GM23248 (cell line): ENCODE measurements around the gene DPY19L1. TPM values are rescaled to one million over a fixed set of nuclear protein-coding genes. Genes with fewer than 3 reads are reported as not detected.

ENCODE experiments used
- DNase-seq: peaks from one replicate; pipeline ENCODE4 v3.0.0-alpha.2; 2015
- H2AFZ ChIP-seq: fragments of 200-600 bp; sonication (generic); 2 replicates; pipeline ENCODE4 v1.6.1; 2016; ENCODE audit warnings: antibody characterized with exemption
- H3F3A ChIP-seq: fragments of 200-600 bp; sonication (generic); 2 replicates; pipeline ENCODE4 v1.6.1; 2016; ENCODE audit warnings: mild to moderate bottlenecking, antibody characterized with exemption, mixed run types; ENCODE audit not compliant: insufficient read depth
- H3K27ac ChIP-seq: fragments of 200-600 bp; sonication (generic); 2 replicates; pipeline ENCODE4 v1.5.1; 2016; ENCODE audit warnings: mild to moderate bottlenecking
- H3K27me3 ChIP-seq: fragments of 200-600 bp; sonication (generic); replicated peaks from 2 replicates; pipeline ENCODE4 v1.6.1; 2016; ENCODE audit warnings: mild to moderate bottlenecking; ENCODE audit not compliant: insufficient read depth
- H3K36me3 ChIP-seq: fragments of 200-600 bp; sonication (generic); 2 replicates; pipeline ENCODE4 v1.6.1; 2016; ENCODE audit warnings: low read depth, mild to moderate bottlenecking
- H3K4me1 ChIP-seq: fragments of 200-600 bp; sonication (generic); 2 replicates; pipeline ENCODE4 v1.6.1; 2016; ENCODE audit warnings: mild to moderate bottlenecking; ENCODE audit not compliant: insufficient read depth
- H3K4me2 ChIP-seq: fragments of 200-600 bp; sonication (generic); one replicate; pipeline ENCODE4 v1.6.1; 2016; ENCODE audit warnings: mild to moderate bottlenecking; ENCODE audit not compliant: unreplicated experiment
- H3K4me3 ChIP-seq: fragments of 200-600 bp; sonication (generic); 2 replicates; pipeline ENCODE4 v1.5.1; 2016; ENCODE audit warnings: mild to moderate bottlenecking
- H3K79me2 ChIP-seq: fragments of 200-600 bp; sonication (generic); 2 replicates; pipeline ENCODE4 v1.6.1; 2016; ENCODE audit warnings: mild to moderate bottlenecking; ENCODE audit not compliant: insufficient read depth
- H3K9ac ChIP-seq: fragments of 200-600 bp; sonication (generic); 2 replicates; pipeline ENCODE4 v1.6.1; 2016; ENCODE audit warnings: mild to moderate bottlenecking
- H3K9me2 ChIP-seq: fragments of 200-600 bp; sonication (generic); 2 replicates; pipeline ENCODE4 v1.6.1; 2016; ENCODE audit warnings: mixed run types, mild to moderate bottlenecking, moderate library complexity; ENCODE audit not compliant: insufficient read depth
- H3K9me3 ChIP-seq: fragments of 200-600 bp; sonication (generic); one replicate; pipeline ENCODE4 v1.6.1; 2017; ENCODE audit warnings: low read depth
- H4K20me1 ChIP-seq: fragments of 200-600 bp; sonication (generic); 2 replicates; pipeline ENCODE4 v1.6.0; 2016; ENCODE audit not compliant: insufficient read depth
- EZH2 ChIP-seq: fragments of 200-600 bp; sonication (generic); IDR thresholded peaks from 2 replicates; pipeline ENCODE4 v1.6.1; 2018; ENCODE audit warnings: antibody characterized with exemption, mild to moderate bottlenecking; ENCODE audit not compliant: insufficient read depth, poor library complexity, severe bottlenecking
- EZH2phosphoT487 ChIP-seq: fragments of 200-600 bp; sonication (generic); IDR thresholded peaks from 2 replicates; pipeline ENCODE4 v1.6.1; 2018; ENCODE audit warnings: antibody characterized with exemption, moderate library complexity, mild to moderate bottlenecking, low read depth; ENCODE audit not compliant: insufficient read depth
- WGBS, 2 experiments: methylation state at CpG; one replicate each; pipeline ENCODE4 v1.1.6; 2015 to 2017; ENCODE audit warnings: low lambda C conversion rate in 2 of 2, low coverage in 1 of 2; ENCODE audit errors: missing lambda C conversion rate in 2 of 2; 5-methylcytosine and 5-hydroxymethylcytosine counted together
- in situ Hi-C: fragments of 300-500 bp; cut with MboI; formaldehyde crosslinking; loops from 2 replicates; pipeline ENCODE4 v1.15.0; 2020
- polyA plus RNA-seq: library from polyadenylated mRNA; unstranded; fragments of >200 nt; fragmentation: Nextera tagmentation; extraction: Ambion mirVana; gene quantifications from 2 replicates; pipeline ENCODE4 v1.2.1, GENCODE V29; 2016
- total RNA-seq: library from RNA; depleted of rRNA; stranded (reverse); fragments of >200 nt; shearing (Covaris generic); gene quantifications from 2 replicates; pipeline ENCODE4 v1.2.3, GENCODE V29; 2014

The DPY19L1 gene
- total and polyA plus RNA-seq, 2 experiments from 2014 or later: 3.0 to 33.8 TPM

GRCh38 chr7:35040906-35041305, 3.6 kb upstream of the DPY19L1 start:
- H3F3A ChIP-seq: peaks cover 13% of the 10 kb centered on the region; the same call in 1 of the 2 replicates
- H3K79me2 ChIP-seq: peaks cover 6% of the 10 kb centered on the region
- H4K20me1 ChIP-seq: no peaks in the 10 kb centered on the region
- no peak overlapping the region for H3K27ac ChIP-seq
- TF ChIP-seq EZH2phosphoT487 (no peak), EZH2 (no peak)
- peaks cover 7% of the 10 kb centered on the region for H3K4me1 ChIP-seq
- no peak overlapping the region for H2AFZ ChIP-seq
- H3K4me2 ChIP-seq: no peak overlapping the region
- H3K36me3 ChIP-seq: no peaks in the 10 kb centered on the region
- DNase-seq: no peak
- H3K4me3 ChIP-seq: no peak overlapping the region
- in situ Hi-C loops: no loop called here
- no peaks in the 10 kb centered on the region for H3K9me2 ChIP-seq
- no peaks in the 10 kb centered on the region for H3K27me3 ChIP-seq
- no peak overlapping the region for H3K9ac ChIP-seq
- no peaks in the 10 kb centered on the region for H3K9me3 ChIP-seq

GRCh38 chr7:35039343-35039742, 2.1 kb upstream of the DPY19L1 start:
- TF ChIP-seq EZH2phosphoT487 (no peak), EZH2 (no peak)
- no peaks in the 10 kb centered on the region for H3K36me3 ChIP-seq
- H3K79me2 ChIP-seq: peaks cover 21% of the 10 kb centered on the region
- H3K9ac ChIP-seq: no peak overlapping the region
- H2AFZ ChIP-seq: no peak overlapping the region
- DNase-seq: no peak
- WGBS, 2 experiments: 87 to 89% methylated on average over 5 of the region's 5 CpGs
- H3K9me2 ChIP-seq: no peaks in the 10 kb centered on the region
- in situ Hi-C loops: no loop called here
- H3K4me2 ChIP-seq: no peak overlapping the region
- no peak overlapping the region for H3K4me3 ChIP-seq
- H3K27ac ChIP-seq: no peak overlapping the region
- H3K27me3 ChIP-seq: no peaks in the 10 kb centered on the region
- peaks cover 23% of the 10 kb centered on the region for H3K4me1 ChIP-seq
- peaks cover 19% of the 10 kb centered on the region; the same call in 1 of the 2 replicates for H3F3A ChIP-seq
- H4K20me1 ChIP-seq: no peaks in the 10 kb centered on the region
- H3K9me3 ChIP-seq: no peaks in the 10 kb centered on the region

GRCh38 chr7:35038354-35038753, 1.1 kb upstream of the DPY19L1 start:
- peaks cover 31% of the 10 kb centered on the region for H3K79me2 ChIP-seq
- H3K4me2 ChIP-seq: peak overlapping the region; percentile 80
- 12 to 14% methylated on average over 9 of the region's 9 CpGs for WGBS, 2 experiments
- TF ChIP-seq EZH2 (no peak), EZH2phosphoT487 (no peak)
- H3K4me3 ChIP-seq: peak overlapping the region; percentile 81
- peak overlapping the region; percentile 94 for H2AFZ ChIP-seq
- peak overlapping the region; percentile 64 for H3K9ac ChIP-seq
- peaks cover 19% of the 10 kb centered on the region; the same call in 1 of the 2 replicates for H3F3A ChIP-seq
- peaks cover 23% of the 10 kb centered on the region for H3K4me1 ChIP-seq
- H3K27me3 ChIP-seq: no peaks in the 10 kb centered on the region
- H3K27ac ChIP-seq: no peak overlapping the region
- H3K9me3 ChIP-seq: no peaks in the 10 kb centered on the region
- H4K20me1 ChIP-seq: no peaks in the 10 kb centered on the region
- no peaks in the 10 kb centered on the region for H3K36me3 ChIP-seq
- in situ Hi-C loops: no loop called here
- no peaks in the 10 kb centered on the region for H3K9me2 ChIP-seq
- no peak for DNase-seq

- peak overlapping the region; percentile 94 for H3K4me3 ChIP-seq
- H2AFZ ChIP-seq: peak overlapping the region; percentile 94
- TF ChIP-seq EZH2phosphoT487: no peak
- TF ChIP-seq EZH2: no peak
- peak overlapping the region; percentile 64 for H3K9ac ChIP-seq
- peaks cover 23% of the 10 kb centered on the region for H3K4me1 ChIP-seq
- in situ Hi-C loops: no loop called here
- 1% methylated on average over 50 to 94 of the region's 100 CpGs for WGBS, 2 experiments
- H3K27ac ChIP-seq: peak overlapping the region; percentile 44; the same call in 1 of the 2 replicates
- peak; percentile 99 for DNase-seq
- H3K36me3 ChIP-seq: no peaks in the 10 kb centered on the region
- H3K9me2 ChIP-seq: no peaks in the 10 kb centered on the region
- no peaks in the 10 kb centered on the region for H3K27me3 ChIP-seq
- no peaks in the 10 kb centered on the region for H4K20me1 ChIP-seq
- H3K9me3 ChIP-seq: no peaks in the 10 kb centered on the region
- H3K4me2 ChIP-seq: peak overlapping the region; percentile 80
- peaks cover 19% of the 10 kb centered on the region; the same call in 1 of the 2 replicates for H3F3A ChIP-seq
- H3K79me2 ChIP-seq: peaks cover 37% of the 10 kb centered on the region
Observed at GRCh38 chr7:35037526-35038341, 449 bp upstream of the DPY19L1 start.
